Caki2 (cell line): Measurements from ENCODE around the gene CFH. TPM values are rescaled to one million over a fixed set of nuclear protein-coding genes. Genes with fewer than 3 reads are reported as not detected.
A peak's percentile ranks its signal among the peaks of the same experiment; 100 is the strongest.
"Not testable (repeated sequence)": the region's sequence is repeated elsewhere in the genome, so short reads cannot be mapped to it uniquely, and the experiment has no call there.

Experiments
- DNase-seq: peaks from one replicate; pipeline ENCODE4 v3.0.0-alpha.2; 2015; ENCODE audit warnings: low read depth
- in situ Hi-C: cut with HindIII; loops from 2 replicates; pipeline ENCODE4 v1.10.0; 2016; ENCODE audit warnings: low sequenced_read_pairs, low pct_unique_long_range_greater_than_20kb, mixed read lengths
- total RNA-seq: library from RNA; depleted of rRNA; stranded (reverse); fragments of >200 nt; shearing (Covaris generic); gene quantifications from 2 replicates; pipeline ENCODE4 v1.2.3, GENCODE V29; 2014; ENCODE audit warnings: low replicate concordance; rRNA removed

CFH gene
- total RNA-seq = 2.8 and 5.7 TPM in 2 replicates

GRCh38 chr1:196651637-196652215, at the start of gene CFH:
TSS of gene CFH (plus strand) at chr1:196652043. CDS start at chr1:196652118, 75 bp downstream.
- no peak for DNase-seq
- in situ Hi-C loops = no loop called here

GRCh38 chr1:196603651-196604050, 48.2 kb upstream of the CFH start:
- in situ Hi-C loops = no loop called here
- no peak for DNase-seq

GRCh38 chr1:196607981-196608380, 43.9 kb upstream of the CFH start:
- in situ Hi-C loops = no loop called here
- no peak for DNase-seq

GRCh38 chr1:196608390-196609369, 43.2 kb upstream of the CFH start, which contains the start of gene KCNT2:
TSS of gene KCNT2 (minus strand) at chr1:196608440. CDS start at chr1:196608309, 131 bp downstream.
- DNase-seq = peak; percentile 72
- in situ Hi-C loops = no loop called here

GRCh38 chr1:196609370-196609737, 42.5 kb upstream of the CFH start:
- in situ Hi-C loops = no loop called here
- DNase-seq = no peak

GRCh38 chr1:196611873-196612272, 40.0 kb upstream of the CFH start:
- DNase-seq = no peak
- in situ Hi-C loops = no loop called here

- no peak for DNase-seq
- in situ Hi-C loops = no loop called here
Observed at GRCh38 chr1:196619721-196620120, 32.1 kb upstream of the CFH start.

GRCh38 chr1:196623079-196623478, 28.8 kb upstream of the CFH start:
- in situ Hi-C loops = no loop called here
- no peak for DNase-seq

- in situ Hi-C loops = no loop called here
- no peak for DNase-seq
Observed at GRCh38 chr1:196628838-196629237, 23.0 kb upstream of the CFH start.

- DNase-seq = no peak
- in situ Hi-C loops = no loop called here
Observed at GRCh38 chr1:196637606-196638005, 14.2 kb upstream of the CFH start.

GRCh38 chr1:196638466-196638865, 13.4 kb upstream of the CFH start:
- in situ Hi-C loops = no loop called here
- DNase-seq = no peak

GRCh38 chr1:196639291-196639690, 12.6 kb upstream of the CFH start:
- in situ Hi-C loops, DNase-seq: not testable (repeated sequence)

GRCh38 chr1:196640976-196641375, 10.9 kb upstream of the CFH start:
- DNase-seq = no peak
- in situ Hi-C loops = no loop called here

GRCh38 chr1:196649990-196650389, 1.9 kb upstream of the CFH start:
- no peak for DNase-seq
- in situ Hi-C loops = no loop called here

- no peak for DNase-seq
- in situ Hi-C loops = no loop called here
Observed at GRCh38 chr1:196650403-196650802, 1.4 kb upstream of the CFH start.

- in situ Hi-C loops = no loop called here
Observed at GRCh38 chr1:196651079-196651478, 764 bp upstream of the CFH start.

GRCh38 chr1:196654271-196654670, 2.4 kb downstream of the CFH start:
- no peak for DNase-seq
- in situ Hi-C loops = no loop called here

More at GRCh38 chr1:196651079-196651478, 764 bp upstream of the CFH start:
- DNase-seq = no peak

GRCh38 chr1:196655071-196655470, 3.2 kb downstream of the CFH start:
- no peak for DNase-seq
- in situ Hi-C loops = no loop called here

- in situ Hi-C loops = no loop called here
- no peak for DNase-seq
Observed at GRCh38 chr1:196655494-196655893, 3.7 kb downstream of the CFH start.
